ENCODE data around the gene BET1. TPM values are rescaled to one million over a fixed set of nuclear protein-coding genes. Genes with fewer than 3 reads are reported as not detected.

The BET1 gene
- total RNA-seq, 1 experiment from 2014 or later = 21.4 TPM

- no peak overlapping the region for H2BK12ac ChIP-seq (ENCODE audit: insufficient read length, low read depth, low read length)
- H3K4me3 Mint-ChIP-seq = no peak overlapping the region
- H2BK5ac ChIP-seq (ENCODE audit: insufficient read length, low read length) = no peak overlapping the region
- no peak overlapping the region for H2AFZ ChIP-seq (ENCODE audit: low read length)
- no peak overlapping the region for H3K18ac ChIP-seq (ENCODE audit: insufficient read length, low read depth, low read length)
- no peak overlapping the region for H2BK15ac ChIP-seq (ENCODE audit: low read depth, low read length)
- H3K79me2 ChIP-seq (ENCODE audit: insufficient read depth, low read length) = no peaks in the 10 kb centered on the region
- no peaks in the 10 kb centered on the region for H4K20me1 ChIP-seq (ENCODE audit: control insufficient read depth, insufficient read depth, insufficient read length)
- peaks cover 0 to 2% of the 10 kb centered on the region in 2 experiments; a peak in 1 of 5 replicates for H3K9me3 Mint-ChIP-seq
- no peak overlapping the region for H2BK20ac ChIP-seq (ENCODE audit: low read depth, low read length, poor library complexity, severe bottlenecking)
- no peak for DNase-seq
- TF ChIP-seq, protein P1, sequence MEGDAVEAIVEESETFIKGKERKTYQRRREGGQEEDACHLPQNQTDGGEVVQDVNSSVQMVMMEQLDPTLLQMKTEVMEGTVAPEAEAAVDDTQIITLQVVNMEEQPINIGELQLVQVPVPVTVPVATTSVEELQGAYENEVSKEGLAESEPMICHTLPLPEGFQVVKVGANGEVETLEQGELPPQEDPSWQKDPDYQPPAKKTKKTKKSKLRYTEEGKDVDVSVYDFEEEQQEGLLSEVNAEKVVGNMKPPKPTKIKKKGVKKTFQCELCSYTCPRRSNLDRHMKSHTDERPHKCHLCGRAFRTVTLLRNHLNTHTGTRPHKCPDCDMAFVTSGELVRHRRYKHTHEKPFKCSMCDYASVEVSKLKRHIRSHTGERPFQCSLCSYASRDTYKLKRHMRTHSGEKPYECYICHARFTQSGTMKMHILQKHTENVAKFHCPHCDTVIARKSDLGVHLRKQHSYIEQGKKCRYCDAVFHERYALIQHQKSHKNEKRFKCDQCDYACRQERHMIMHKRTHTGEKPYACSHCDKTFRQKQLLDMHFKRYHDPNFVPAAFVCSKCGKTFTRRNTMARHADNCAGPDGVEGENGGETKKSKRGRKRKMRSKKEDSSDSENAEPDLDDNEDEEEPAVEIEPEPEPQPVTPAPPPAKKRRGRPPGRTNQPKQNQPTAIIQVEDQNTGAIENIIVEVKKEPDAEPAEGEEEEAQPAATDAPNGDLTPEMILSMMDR (conservative IDR thresholded peaks at IDR 0.05) = no peak
- no peak overlapping the region for H3K56ac ChIP-seq (ENCODE audit: insufficient read length, low read depth, low read length)
- H3K23ac ChIP-seq (ENCODE audit: insufficient read length, low read depth, low read length) = no peak overlapping the region
- no peaks in the 10 kb centered on the region for H3K79me1 ChIP-seq (ENCODE audit: insufficient read depth, low read depth, low read length, poor library complexity, severe bottlenecking)
- no peaks in the 10 kb centered on the region for H3K23me2 ChIP-seq (ENCODE audit: insufficient read length, low read depth, low read length, poor library complexity, severe bottlenecking)
- no peak overlapping the region for H4K5ac ChIP-seq (ENCODE audit: insufficient read length, low read depth, low read length)
- no peak overlapping the region for H4K91ac ChIP-seq (ENCODE audit: insufficient read length, low read depth, low read length)
- no peak overlapping the region for H3K9ac ChIP-seq (ENCODE audit: extremely low read depth, insufficient read length, low read length)
- no peak overlapping the region for H2AK5ac ChIP-seq (ENCODE audit: insufficient read length, low read length)
- no peaks in the 10 kb centered on the region for H3K9me3 ChIP-seq (ENCODE audit: control insufficient read depth, low read depth, low read length)
- no peak overlapping the region for H3K4me2 ChIP-seq (ENCODE audit: insufficient read depth, insufficient read length, low read length)
- H3K27ac ChIP-seq (ENCODE audit: insufficient read length, low read depth, low read length) = no peak overlapping the region
- H3K27me3 Mint-ChIP-seq (ENCODE audit: low read depth) = no peaks in the 10 kb centered on the region
- H3K4me1 Mint-ChIP-seq = no peaks in the 10 kb centered on the region
- H3T11ph ChIP-seq (ENCODE audit: low read length) = no peak overlapping the region
- H3K14ac ChIP-seq (ENCODE audit: insufficient read depth, low read length) = no peak overlapping the region
- H3K4me1 ChIP-seq (ENCODE audit: insufficient read depth, low read length) = no peaks in the 10 kb centered on the region
- H3K27ac Mint-ChIP-seq = no peak overlapping the region
- no peaks in the 10 kb centered on the region for H3K36me3 Mint-ChIP-seq (ENCODE audit: insufficient read depth in 1 of 3, low read depth in 3 of 3)
- no peak overlapping the region for H4K8ac ChIP-seq (replicated peaks; ENCODE audit: insufficient read length, low read depth, low read length)
- no peak overlapping the region for H2BK120ac ChIP-seq (ENCODE audit: low read depth, low read length, poor library complexity, severe bottlenecking)
- WGBS (ENCODE audit: extremely low coverage, insufficient read length, low lambda C conversion rate) = no CpG with 5 or more reads among the region's 3 CpGs
- no peaks in the 10 kb centered on the region for H3K27me3 ChIP-seq (ENCODE audit: insufficient read depth, low read length)
- H3K4ac ChIP-seq (ENCODE audit: low read depth, low read length) = no peak overlapping the region
These were observed 45.9 kb downstream of the BET1 start for GRCh38 chr7:93958216-93958615.

Data from H9 (cell line).